Stimulated activated CD8-positive, alpha-beta memory T cell treated with anti-CD3 and anti-CD28 coated beads, Interleukin-2, amount 100 ng/mL, for 1 hour (primary cell): ENCODE measurements around the gene CHCHD1.
"Not testable (repeated sequence)": the region's sequence is repeated elsewhere in the genome, so short reads cannot be mapped to it uniquely, and the experiment has no call there.

Source experiments
- DNase-seq, 2 donors: peaks; one replicate each; pipeline ENCODE4 v3.0.0-alpha.2; 2020; ENCODE audit warnings: low read depth in 2 of 2

CHCHD1 gene

DNA sequence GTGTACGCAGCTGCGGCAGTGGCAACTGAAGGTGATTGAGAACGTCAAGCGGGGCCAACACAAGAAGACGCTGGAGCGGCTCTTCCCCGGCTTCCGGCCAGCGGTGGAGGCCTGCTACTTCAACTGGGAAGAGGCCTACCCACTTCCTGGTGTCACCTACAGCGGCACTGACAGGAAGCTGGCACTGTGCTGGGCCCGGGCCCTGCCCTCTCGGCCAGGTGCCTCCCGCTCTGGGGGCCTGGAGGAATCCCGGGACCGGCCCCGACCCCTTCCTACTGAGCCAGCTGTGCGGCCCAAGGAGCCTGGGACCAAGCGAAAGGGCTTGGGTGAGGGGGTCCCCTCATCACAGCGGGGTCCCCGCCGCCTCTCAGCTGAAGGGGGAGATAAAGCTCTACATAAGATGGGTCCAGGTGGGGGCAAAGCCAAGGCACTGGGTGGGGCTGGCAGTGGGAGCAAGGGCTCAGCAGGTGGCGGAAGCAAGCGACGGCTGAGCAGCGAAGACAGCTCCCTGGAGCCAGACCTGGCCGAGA, 10.1 kb downstream of the CHCHD1 start:
- no peak for DNase-seq

DNA sequence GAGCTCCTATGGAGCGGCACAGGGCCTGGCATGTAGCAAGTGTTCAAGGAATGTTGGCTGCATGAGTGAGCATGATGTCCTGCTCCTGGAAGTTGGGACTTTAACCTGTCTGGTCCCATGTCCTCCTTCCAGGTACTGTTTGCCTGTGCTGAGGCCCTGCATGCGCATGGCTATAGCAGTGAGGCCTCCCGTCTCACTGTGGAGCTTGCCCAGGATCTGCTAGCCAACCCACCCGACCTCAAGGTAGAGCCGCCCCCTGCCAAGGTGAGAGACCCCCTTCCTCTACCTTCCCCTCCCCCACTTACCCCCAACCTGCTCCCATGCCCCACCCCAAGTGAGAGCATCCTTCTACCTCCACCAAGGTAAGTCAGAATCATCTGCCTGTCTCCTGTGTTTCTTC, 11.6 kb downstream of the CHCHD1 start:
- DNase-seq: no peak

DNA sequence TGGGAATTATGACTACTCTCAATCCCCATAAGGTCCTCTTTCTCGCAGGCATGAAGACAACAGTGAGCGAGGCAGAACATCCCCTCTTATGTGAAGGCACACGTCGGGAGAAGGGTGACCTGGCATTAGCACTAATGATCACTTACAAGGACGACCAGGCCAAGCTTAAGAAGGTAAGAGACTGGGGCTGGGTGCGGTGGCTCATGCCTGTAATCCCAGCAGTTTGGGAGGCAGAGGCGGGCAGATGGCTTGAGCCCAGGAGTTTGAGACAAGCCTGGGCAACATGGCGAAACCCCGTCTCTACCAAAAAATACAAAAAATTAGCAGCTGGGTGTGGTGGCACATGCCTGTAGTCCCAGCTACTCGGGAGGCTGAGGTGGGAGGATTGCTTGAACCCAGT, 13.6 kb downstream of the CHCHD1 start:
- DNase-seq: not testable (repeated sequence)

DNA sequence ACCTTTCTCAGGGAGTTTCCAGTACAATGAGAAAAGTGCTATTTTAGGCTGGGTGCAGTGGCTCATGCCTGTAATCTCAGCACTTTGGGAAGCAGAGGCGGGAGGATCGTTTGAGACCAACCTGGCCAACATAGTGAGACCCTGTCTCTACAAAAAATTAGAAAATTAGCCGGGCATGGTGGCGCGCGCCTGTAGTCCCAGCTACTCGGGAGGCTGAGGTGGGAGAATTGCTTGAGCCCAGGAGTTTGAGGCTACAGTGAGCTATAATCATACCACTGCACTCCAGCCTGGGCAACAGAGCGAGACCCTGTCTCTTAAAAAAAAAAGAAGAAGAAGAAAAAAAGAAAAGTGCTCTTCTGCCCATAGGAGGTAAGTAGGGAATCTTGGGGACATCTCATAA, 14.2 kb downstream of the CHCHD1 start:
- not testable (repeated sequence) for DNase-seq

DNA sequence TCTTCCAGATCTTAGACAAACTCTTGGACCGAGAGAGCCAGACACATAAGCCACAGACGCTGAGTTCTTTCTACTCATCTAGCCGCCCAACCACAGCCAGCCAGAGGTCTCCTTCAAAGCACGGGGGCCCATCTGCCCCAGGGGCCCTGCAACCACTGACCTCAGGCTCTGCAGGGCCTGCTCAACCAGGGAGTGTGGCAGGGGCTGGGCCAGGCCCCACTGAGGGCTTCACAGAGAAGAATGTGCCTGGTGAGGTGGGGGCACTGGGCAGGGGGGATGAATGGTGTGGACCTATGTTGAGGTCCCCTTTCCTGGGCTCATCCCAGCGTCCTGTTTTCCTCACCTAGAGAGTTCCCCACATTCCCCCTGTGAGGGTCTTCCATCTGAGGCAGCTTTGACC, 14.9 kb downstream of the CHCHD1 start:
- DNase-seq: no peak

DNA sequence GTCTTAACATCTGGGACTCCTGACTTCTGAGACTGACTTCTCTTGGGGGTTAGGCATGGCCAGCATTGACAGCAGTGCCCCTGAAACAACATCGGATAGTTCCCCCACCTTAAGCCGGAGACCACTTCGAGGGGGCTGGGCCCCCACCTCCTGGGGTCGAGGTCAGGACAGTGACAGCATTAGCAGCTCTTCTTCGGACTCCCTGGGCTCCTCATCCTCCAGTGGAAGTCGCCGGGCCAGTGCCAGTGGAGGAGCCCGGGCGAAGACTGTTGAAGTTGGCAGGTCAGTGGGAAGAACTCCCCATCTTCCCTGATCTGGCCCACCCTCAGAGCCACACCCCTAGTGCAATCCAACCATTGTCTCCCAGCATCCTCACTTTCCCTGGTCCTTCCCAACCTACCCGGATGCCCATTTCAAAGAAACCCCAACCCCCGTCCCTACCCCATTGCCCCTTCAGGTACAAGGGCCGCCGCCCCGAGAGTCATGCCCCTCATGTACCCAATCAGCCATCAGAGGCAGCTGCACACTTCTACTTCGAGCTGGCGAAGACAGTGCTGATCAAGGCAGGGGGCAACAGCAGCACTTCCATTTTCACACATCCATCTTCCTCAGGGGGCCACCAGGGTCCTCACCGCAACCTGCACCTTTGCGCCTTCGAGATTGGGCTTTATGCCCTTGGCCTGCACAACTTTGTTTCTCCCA, 15.6 kb downstream of the CHCHD1 start:
- no peak for DNase-seq

DNA sequence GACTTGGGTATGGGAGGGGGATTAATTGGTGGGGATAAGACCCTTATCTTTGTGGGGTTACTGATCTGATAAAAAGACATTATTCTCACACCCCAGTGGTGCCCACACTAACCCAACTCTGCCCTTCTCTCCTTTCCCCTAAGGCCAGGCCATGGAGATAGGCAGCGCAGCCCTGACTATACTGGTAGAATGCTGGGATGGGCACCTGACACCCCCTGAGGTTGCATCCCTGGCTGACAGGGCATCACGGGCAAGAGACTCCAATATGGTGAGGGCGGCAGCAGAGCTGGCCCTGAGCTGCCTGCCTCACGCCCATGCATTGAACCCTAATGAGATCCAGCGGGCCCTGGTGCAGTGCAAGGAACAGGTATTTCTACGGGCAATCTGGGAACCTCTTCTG, 16.2 kb downstream of the CHCHD1 start:
- no peak for DNase-seq

DNA sequence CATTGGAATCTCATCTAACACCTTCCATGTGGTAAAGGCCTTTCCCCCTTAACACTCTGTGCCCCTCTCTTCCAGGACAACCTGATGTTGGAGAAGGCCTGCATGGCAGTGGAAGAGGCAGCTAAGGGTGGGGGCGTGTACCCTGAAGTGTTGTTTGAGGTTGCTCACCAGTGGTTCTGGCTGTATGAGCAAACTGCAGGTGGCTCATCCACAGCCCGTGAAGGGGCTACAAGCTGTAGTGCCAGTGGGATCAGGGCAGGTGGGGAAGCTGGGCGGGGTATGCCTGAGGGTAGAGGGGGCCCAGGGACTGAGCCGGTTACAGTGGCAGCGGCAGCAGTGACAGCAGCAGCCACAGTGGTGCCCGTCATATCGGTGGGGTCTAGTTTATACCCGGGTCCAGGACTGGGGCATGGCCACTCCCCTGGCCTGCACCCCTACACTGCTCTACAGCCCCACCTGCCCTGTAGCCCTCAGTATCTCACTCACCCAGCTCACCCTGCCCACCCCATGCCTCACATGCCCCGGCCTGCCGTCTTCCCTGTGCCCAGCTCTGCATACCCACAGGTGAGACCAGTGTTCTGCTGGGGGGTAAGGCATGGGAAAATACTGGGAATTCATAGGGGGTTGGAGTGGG, 17.2 kb downstream of the CHCHD1 start:
- no peak for DNase-seq

DNA sequence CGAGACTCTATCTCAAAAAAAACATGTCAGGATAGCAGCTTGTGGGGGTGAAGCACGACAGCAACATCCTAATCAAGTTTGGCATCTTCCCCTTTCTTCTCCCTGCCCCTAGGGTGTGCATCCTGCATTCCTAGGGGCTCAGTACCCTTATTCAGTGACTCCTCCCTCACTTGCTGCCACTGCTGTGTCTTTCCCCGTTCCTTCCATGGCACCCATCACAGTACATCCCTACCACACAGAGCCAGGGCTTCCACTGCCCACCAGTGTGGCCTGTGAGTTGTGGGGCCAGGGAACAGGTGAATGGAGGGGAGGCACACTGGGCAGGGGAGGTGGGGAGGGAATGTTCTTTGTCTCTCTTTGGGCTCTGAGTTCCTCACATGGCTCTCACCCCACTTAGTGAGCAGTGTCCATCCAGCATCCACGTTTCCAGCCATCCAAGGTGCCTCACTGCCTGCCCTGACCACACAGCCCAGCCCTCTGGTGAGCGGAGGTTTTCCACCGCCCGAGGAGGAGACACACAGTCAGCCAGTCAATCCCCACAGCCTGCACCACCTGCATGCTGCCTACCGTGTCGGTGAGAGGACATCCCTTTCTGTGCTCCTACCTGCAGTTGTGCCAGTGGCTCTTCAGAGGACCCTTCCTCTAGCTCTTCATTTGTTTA, 18.2 kb downstream of the CHCHD1 start:
- DNase-seq: no peak

DNA sequence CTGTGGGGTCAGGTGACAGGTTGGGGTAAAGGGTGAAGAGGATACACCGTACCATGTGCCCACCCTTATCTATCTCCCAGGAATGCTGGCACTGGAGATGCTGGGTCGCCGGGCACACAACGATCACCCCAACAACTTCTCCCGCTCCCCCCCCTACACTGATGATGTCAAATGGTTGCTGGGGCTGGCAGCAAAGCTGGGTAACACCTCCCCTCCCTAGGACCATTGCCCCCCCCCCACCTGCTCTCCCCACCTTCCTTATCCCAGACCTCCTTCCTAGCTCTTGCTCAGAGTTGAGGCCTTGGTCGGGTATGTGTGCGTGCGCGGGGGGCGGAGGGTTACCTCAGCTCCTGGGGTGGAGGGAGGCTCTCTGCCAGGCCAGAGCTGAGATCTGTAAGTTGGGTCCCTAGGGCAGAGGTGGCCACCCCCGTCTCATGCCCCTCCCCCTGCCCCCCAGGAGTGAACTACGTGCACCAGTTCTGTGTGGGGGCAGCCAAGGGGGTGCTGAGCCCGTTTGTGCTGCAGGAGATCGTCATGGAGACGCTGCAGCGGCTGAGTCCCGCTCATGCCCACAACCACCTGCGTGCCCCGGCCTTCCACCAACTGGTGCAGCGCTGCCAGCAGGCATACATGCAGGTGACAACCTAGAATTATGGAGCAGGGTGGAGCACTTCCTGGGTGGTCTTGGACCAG, 18.9 kb downstream of the CHCHD1 start:
- DNase-seq: no peak

DNA sequence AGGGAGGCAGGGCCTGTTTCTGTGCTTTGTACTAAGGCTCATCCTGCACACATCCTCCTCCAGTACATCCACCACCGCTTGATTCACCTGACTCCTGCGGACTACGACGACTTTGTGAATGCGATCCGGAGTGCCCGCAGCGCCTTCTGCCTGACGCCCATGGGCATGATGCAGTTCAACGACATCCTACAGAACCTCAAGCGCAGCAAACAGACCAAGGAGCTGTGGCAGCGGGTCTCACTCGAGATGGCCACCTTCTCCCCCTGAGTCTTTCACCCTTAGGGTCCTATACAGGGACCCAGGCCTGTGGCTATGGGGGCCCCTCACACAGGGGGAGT, 19.4 kb downstream of the CHCHD1 start:
- no peak for DNase-seq

DNA sequence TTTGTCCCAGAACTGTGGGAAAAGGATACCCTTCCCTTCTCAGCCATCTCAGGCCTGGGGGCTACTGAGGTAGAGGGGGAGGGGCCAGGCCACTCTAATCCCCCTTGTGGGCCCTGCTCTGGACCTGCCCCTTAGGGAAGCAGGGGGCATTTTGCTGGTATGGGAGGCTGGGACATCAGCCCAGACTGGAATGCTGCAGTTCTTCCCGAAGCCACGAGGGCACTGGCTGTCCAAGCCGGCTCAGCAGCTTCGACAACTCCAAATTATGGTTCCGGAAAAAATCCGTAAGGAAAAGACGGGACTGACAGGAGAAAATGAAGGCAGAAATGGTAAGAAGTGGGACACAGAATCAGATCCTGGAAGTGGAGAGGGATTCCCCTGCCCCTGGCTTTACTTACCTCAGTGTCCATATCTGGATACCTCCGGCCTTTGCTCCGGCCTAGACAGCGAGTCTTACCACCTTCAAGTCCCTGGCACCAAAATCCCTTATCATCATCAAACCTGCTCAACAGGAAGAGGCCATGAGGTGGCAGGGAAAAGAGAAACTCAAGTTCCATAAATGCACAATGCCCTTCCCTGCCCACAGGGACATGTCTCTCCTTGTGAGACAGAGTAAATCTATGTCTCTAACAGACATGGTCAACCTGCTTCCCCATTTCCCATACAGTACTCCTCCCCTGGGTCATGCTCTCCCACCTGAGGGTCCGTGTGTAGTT, 20.6 kb downstream of the CHCHD1 start:
- no peak for DNase-seq

DNA sequence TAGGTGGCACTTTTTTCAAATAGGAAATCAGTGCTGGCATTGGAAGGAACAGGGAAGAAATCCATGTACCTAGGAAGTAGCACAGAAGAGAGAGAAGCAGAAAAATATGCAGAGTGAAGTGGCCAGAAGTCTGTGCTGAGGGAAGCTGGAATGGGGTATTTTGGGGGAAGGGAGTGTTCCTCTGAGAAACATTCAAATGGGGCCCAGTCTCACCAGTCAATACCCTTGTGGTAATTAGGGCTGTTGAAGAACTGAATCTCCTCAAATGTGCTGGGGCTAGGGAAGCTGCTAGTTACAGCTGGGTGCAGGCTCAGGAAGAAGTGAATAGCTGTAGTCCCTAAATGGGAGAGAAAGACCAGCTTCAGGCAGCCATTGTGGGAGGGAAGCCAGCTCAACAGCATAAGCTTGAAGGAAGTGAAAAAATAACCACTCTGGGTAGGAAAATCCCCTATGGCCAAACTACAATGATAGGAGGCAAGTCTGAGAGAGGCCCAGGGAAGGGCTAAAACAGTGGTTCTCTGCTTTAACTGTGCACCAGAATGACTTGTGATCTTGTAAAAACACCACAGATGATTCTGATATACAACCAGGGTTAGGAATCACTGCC, 21.9 kb downstream of the CHCHD1 start:
- no peak for DNase-seq

DNA sequence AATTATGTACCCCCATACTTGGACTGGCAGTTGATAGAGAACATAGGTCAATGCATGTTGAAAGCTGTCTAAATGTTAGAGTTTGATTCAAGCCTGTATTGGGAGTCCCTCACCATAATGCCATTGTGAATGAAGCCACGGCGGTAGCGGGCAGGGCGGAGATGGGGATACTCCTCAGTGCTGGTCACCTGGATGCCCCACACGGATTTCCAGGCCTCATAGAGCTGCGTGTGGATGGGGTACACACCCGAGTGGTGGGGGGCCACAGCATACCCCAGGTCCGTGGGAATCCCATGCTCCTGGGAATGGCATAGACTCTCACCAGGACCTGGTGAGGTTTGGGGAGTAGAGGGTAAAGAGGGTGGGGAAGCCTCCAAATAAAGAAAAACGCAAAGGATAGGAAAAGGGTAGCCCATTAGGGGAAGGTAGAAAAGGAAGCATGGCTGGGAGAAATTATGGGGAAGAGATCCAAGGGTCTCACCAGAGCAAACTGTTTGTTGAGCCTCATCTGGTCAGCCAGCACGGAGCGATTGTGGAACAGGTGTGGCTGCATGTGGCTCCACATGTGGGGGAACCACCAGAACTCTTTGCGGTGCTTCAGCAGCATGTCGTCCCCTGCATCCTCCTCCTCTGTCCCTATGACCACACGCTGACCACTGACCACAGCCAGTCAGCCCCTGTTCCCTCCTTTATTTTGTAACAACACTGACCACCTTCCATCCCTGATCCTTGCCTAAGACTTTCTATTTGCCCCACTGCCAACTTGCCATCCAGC, 24.5 kb downstream of the CHCHD1 start:
- no peak for DNase-seq

DNA sequence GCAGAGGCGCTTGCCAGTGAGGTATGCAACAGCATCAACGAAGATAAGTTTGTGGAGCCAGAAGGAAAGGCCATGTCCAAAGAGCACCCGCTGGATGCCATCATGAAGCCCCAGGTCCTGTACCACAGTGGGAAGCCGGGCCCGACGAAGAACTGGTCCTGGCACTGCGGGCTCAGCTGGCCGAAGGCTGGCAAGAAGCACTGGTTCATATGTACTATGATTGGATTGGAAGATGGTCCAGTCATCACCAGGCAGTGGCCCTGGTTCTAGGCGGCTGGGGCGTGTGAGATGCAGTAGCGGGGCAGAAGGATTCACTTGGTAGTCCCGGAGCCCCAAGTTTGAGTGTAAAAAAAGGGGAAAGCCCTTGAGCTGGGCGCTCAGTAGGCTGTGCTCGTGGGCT, 25.6 kb downstream of the CHCHD1 start:
- no peak for DNase-seq

DNA sequence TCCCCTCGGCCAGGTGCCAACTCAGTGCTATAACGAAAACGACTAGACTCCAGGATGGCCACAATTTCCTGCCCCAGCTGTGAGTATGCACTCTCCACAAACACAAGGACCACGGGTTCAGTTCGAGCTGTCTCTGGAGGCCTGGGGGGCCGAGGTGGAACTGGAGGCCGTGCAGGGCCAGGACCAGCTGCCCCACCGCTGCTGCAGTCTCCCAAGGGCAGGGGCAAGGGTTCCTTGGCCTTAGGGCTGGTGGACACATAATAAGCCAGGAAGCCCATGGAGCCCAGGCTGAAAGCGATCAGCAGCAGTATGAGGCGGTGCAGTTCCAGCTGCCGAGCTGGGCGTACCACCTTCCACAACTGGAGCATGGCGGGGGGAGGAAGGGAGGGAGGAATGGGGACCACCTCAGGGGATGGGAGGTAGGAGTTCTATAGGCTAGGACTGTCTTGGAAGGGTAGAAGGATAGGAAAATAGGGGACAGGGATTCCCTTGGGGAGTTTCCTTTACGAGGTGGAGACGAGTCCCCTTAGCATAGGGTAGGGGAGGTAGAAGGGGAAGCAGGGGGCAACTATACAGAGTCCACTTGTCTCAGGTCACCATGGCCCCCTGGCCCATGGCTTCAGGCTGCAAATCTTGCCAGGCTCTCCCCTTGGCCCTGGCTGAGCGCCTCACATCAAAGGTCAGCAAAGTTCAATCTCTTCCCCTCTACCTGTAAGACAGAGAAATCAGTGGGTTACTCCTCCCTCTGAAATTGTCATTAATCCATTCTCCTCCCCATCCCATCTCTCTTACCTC, 26.4 kb downstream of the CHCHD1 start:
- DNase-seq: no peak

DNA sequence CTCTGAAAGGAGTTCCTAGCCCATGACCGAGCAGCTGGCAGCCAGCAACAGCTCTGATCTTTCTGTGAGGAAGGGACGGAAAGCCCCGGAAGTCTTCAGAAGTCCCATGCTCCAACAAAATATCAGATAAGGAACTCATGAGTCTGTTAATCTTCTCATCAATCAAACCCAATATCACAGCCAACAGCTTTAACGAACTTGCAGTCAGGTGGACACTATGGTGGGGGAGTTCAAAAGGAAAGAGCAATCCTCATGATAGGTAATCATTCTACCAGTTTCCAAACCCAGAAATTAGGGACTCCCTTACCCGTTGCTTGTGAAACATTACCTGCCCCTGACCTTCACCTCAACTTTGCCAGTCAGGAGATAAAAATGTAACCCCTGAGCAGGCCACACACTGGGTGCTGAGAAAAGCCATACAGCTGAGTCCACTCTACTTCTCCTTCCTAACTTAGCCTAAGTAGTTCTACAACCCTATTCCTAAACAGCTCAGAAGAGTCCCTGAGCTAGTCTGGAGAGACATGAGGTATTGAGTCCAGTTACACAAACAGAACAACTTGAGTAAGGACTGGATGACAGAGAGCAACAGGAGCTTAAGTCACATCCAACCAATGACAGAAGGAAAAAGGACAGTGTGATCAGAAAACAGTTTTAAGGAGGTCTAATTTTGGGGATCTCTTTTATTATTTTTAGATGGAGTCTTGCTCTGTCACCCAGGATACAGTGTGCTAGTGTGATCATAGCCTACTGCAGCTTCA, 27.4 kb downstream of the CHCHD1 start:
- DNase-seq: no peak

DNA sequence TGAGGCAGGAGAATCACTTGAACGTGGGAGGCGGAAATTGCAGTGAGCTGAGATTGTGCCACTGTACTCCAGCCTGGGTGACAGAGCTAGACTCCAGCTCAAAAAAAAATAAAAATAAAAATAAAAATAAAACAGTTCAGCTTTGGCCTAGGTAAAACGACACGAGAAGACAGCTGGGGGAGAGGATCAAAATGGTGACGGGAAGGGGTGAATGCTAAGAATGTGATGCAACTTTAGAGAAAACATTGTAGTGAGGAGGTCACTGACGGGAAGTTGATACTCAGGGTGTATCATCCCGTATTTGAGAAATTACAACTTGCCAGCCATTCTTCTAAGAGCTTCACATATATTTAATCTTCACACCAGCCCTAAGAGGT, 28.5 kb downstream of the CHCHD1 start:
- no peak for DNase-seq
